ENCODE results near the gene PPP1CC.
A peak's percentile ranks its signal among the peaks of the same experiment; 100 is the strongest.
"Not testable (repeated sequence)": the region's sequence is repeated elsewhere in the genome, so short reads cannot be mapped to it uniquely, and the experiment has no call there.

PPP1CC gene

DNA sequence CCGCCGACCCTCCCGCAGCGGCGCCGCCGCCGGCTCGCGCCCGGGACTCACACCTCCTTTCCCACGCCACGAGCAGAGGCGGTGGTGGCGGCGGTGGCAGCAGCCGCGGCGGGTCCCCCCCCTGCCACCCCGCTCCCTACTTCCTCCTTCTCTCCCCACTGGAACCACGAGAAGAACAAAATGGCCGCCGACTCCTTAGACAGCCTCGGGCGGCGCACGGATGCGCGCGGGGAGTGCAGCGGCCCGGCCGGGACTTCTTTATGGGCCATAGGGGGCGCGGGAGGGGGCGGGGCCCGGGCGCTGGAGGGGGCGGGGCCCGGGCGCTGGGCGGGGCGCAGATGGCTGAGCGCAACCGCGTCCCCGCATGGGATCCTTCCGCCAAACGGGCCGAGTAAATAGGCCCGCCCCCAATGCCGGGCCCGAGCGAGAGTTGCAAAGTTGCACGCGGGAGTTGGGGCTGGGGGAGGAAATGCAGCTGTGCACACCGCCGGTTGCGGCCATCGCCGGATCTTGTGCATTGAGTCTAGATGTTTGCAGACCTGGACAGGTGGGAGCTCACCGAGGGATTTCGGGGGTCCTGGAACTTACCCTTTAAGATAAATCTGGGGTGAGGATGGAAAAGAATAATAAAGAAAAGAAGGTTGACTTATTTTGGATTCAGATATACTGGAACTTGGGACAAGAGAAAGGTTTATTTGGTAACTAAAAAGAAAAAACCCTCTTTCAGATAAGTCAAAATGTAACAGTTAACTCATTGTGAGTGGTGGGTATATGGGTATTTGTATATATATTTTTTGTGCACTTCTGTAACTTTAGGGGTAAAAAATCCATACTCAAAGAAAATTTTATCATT lies at the start of gene PPP1CC:
TSS of gene PPP1CC (minus strand) at position 174 of the 853 bp plus-strand sequence. CDS start 184 bp downstream, outside the sequence.
- DNase-seq: peak; percentile 92

DNA sequence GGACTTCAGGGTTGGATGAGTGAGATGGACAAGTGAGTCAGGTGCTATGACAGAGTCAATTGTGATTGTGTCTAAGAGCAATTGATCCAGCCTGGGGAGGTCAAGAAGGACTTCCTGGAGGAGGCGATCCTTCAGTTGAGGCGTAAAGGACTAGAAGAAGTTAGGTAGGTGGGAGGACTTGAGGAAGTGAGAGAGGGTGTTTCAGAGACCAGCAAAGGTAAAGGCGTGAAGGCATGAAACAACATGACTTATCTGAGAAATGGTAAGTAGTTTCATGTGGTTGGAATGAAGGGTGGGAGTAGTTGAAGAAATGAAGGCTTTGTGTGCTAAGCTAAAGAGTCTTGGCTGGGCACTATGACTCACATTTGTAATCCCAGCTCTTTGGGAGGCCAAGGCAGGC lies 48.9 kb upstream of the PPP1CC start:
- no peak for DNase-seq

DNA sequence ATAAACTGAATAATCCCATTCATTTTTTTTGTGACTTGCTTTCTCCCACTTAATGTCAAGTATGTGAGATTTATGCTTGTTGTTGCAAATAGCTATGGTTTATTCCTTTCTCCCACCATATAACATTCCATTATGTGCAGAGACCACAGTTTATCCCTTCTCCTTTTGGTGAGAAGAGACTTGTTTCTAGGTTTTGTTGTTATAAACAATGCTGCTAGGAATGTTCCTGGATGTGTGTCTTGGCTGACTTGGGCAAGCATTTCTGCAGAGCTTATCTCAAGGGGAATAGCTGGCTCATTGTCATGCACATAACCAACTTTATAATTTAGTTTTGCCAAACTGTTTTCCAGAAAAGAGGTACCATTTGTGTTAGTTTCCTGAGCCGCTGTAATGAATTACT lies 47.6 kb upstream of the PPP1CC start:
- DNase-seq: no peak

DNA sequence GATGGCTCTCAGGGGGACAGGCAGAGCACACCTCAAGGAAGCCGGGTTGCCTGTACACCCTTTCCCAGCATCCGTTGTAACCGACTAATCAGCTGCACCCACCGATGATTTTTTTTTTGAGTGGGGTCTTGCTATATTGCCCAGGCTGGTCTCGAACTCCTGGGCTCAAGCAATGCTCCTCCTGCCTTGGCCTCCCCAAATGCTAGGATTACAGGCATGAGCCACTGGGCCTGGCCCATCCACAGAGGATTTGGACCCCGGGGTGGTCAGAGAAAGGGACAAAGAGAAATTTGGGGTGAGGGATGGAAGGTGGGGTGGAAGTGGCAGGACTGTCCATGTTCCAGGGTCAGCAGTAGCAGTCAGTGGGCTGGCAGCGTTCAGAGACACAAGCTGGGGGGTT lies 43.3 kb upstream of the PPP1CC start:
- no peak for DNase-seq

DNA sequence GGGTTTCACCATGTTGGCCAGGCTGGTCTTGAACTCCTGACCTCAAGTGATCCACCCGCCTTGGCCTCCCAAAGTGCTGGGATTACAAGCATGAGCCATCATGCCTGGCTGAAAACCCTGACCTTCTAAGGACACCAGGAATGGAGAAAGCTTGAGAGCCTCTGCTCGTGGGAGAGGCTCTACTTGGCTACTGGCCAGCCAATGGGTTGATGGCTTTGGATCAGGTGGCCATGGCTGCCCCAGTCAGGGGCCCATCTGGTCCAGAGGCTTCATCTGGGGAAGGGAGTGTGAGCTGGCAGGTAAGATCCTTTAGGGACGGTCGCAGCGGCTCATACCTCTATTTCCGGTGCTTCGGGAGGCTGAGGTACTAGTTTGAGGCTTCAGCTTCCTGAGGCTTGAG lies 42.5 kb upstream of the PPP1CC start:
- no peak for DNase-seq

DNA sequence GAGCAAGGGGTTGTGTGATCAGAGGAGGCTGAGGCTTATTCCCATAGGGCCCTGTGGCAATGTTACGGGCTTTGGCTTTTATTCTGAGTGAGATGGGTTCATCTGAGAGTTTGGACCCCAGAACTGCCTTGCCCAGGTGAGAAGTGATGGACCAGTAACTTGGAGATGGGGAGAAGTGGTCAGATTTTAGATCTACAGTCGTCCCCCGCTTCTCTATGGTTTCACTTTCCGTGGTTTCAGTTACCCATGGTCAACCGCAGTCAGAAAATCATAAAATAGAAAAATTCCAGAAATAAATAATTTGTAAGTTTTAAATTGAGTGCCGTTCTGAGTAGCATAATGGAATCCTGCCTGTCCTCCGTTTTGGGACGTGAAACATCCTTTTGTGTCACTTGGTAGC lies 40.2 kb upstream of the PPP1CC start:
- DNase-seq: no peak

DNA sequence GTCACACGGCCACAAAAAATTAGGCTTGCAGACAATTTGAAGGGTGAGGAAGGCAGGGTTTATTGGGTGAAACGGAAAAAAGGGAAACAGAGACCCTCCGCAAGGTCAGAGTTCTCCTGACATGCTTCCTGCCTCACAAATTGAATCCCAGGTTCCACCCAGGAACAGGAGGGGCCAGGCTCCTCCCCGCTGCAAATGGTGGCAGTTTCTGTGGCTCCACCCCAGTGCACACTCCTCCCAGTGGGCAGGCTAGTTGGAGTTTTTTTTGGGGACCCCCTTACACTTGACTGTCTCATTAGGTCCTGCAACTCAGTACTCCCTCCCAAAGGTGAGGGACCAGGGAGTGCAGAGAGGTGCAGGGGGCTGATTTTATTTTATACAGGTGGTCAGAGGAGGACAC lies 39.4 kb upstream of the PPP1CC start:
- no peak for DNase-seq

DNA sequence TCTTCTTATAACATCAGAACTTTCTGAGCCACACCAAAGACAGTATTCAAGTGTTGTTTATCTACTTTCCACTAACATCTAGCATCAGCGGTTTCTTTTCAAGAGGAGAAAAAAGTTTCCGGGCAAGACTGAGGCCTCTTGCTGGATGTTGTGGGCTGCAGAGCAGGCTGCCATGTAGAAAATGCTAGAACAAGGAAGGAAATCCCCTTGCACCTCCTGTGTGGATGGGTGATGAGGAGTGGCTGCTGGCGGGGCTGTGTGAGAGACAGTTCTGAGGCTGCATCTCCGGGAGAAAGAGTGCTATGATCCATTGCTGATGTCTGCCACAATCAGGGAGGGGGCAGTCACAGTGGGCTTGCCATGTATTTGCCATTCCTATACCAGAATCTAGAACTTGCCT lies 37.8 kb upstream of the PPP1CC start:
- no peak for DNase-seq

DNA sequence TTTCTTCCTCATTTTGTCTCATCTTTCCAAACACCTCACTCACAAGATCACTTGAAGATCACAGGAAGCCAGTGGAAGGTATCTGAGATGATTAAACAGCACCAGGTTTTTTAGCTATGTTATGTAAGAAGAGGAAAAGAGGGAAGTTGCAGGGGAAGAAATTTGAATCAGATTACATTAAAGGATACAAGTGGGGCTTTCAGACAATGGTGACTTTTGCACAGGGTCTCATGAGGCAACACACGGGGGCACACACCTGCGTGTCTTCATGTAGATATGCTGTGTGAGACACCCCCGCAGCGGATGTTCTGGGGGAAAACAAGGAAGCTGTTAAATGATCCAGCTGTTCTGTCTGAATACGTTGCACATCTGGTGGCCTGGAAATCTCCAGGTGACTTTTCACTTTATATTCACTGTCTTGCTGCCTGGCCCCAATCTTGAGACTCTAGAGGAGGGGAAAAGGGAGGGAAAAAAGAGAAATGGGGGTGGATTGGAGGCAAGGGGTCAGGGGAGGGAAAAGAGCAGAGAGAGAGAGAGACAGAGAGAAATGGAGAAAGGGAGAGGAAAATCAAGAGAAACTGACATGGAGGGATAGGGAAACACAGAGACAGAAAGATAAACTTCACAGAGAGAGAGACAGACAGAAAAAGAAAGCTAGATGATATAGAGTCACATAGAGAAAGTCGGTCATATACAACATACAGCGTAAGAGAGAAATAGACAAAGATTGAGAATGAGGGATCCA lies 36.3 kb upstream of the PPP1CC start:
- no peak for DNase-seq

DNA sequence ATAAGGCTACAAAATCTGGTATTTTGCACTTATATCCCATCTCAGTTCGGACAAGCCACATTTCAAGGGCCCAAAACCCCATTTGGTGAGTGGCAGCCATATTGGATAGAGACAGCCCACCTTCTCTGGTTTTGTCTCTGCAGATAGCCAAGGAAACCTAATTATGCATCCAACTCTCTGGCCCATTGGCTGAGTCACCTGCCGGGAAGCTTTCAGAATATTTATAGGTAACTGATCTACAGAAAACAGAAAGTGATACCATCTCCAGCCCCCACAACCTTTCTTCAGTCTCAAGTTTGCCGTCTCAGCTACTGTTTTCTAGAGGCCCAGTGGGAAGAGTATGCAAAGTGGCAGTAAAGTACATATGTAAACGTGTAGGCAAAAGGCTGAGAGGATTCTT lies 33.7 kb upstream of the PPP1CC start:
- no peak for DNase-seq

DNA sequence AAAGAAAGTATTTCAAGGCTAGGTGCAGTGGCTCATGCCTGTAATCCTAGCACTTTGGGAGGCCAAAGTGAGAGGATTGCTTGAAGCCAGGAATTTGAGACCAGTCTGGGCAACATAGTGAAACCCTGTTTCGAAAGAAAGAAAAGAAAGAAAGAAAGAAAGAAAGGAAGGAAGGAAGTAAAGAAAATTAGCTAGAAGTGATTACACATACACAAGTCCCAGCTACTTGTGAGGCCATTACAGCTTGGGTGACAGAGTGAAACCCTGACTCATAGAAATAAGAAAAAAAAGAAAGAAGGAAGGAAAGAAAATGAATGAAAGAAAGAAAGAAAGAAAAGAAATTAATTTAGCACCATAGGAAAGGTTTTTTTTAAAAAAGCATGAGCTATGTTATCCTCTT lies 33.3 kb upstream of the PPP1CC start:
- no peak for DNase-seq

DNA sequence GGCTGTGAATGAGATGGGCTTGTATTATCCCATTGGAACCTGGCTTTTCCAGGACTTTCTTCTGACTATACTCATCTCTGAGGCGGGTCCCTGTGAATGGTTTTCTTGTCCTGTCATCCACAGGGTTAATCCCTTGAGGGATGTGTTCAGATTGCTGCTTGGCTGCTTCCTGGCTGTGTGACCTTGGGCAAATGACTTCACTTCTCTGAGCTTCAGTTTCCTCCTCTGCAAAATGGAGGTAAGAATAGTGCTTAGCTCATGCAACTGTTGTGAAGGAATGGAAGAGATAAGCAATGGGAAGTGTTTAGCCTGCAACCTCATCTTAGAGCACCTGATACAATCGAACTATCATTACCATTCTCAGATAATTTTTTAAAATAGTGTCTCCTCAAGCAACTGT lies 32.1 kb upstream of the PPP1CC start:
- no peak for DNase-seq

DNA sequence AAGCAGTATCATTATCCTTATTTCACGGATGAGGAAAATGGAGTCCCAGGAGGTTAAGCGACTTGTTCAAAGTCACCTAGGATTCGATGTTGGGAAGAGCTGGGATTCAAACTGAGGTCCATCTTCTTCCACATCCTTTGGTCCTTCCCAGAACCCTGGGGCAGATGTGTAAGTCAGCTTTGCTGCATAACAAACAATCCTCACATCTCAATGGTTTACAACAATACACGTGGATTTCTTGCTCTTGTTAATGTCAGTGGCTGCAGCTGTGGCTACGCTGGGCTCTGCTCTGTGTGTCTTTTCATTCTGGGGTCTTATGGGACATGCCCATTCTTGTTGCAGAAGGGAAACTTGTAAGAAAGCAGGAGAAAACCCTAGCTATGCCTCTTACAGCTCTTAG lies 26.3 kb upstream of the PPP1CC start:
- no peak for DNase-seq

DNA sequence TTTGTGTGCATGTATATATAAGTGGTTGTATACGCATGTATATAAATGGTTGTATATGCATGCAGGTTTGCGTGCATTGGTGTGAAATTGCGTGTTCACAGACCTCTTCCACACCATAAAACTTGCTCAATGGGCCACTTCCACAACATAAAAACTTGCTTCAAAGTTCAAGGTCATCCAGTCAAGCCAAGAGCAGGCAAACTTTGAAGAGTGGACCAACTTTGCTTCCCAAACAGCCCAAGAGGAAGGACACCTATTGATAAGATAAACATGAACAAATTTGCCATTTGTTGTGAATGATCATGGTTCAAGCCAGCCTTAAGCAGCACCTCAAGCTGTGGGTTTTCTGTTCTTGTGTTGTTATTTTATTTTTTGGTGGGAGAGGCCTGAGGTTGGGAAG lies 25.2 kb upstream of the PPP1CC start:
- DNase-seq: no peak

DNA sequence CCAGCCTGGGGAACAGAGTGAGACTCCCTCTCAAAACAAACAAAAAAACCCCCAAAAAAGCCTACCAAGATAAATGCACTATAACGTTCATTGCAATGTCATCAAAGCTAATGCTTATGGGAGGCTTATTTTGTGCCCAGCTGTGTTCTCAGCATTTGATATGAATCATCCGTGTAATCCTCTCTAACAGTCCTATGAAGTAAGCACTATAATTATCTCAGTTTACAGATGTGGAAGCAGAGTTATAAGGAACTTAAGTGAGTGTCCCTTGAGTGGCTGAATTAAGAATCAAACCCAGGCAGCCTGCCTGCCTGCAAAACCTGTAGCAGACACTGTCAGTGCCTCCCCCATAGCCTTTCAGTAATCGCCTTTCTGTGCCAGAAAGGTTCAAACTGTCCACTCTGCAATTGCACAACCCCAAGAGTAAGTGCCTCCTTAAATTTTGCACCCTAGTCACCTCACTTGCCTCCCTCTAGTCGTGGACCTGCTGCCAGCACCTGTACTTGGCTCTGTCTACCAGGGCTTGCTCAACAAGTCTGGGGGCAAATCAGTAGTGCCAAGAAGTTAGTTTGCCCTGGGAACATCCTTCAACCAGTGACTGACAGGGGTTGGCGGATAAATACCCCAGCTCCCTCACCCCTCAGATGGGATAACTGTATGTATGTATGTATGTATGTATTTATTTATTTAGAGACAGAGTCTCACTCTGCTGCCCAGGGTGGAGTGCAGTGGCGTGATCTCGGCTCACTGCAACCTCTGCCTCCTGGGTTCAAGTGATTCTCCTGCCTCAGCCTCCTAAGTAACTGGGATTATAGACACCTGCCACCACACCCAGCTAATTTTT lies 23.8 kb upstream of the PPP1CC start:
- no peak for DNase-seq

DNA sequence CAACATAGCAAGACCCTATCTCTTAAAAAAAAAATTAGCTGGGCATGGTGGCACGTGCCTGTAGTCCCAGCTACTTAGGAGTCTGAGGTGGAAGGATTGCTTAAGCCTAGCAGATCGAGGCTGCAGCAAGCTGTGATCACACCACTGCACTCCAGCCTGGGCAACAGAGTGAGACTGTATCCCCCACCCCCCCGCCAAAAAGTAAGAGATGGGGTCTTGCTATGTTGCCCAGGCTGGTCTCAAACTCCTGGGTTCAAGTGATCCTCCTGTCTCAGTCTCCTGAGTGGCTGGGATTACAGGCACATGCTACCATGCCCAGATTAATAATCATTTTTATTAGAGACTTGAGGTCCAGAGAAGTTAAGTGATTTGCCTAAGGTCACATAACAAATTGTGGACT lies 22.9 kb upstream of the PPP1CC start:
- DNase-seq: not testable (repeated sequence)

DNA sequence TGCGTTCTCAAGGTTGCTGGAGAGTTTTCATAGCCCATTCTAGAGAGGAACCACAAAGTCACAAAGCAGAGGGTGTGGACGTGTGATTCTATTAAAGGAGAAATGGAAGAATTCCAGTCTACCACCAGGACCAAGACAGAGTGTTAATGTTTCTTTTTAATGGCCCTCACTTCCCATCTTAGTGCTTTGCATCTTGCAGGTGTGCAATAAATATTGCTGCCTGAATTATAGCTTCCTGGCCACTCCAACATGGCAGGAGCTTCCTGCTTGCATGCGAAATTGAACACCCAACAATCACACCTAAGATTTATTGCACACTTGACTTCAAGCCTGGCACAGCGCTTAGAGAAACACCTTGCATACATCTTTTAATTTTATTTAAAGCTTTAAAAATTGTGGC lies 22.4 kb upstream of the PPP1CC start:
- peak; percentile 77 for DNase-seq

DNA sequence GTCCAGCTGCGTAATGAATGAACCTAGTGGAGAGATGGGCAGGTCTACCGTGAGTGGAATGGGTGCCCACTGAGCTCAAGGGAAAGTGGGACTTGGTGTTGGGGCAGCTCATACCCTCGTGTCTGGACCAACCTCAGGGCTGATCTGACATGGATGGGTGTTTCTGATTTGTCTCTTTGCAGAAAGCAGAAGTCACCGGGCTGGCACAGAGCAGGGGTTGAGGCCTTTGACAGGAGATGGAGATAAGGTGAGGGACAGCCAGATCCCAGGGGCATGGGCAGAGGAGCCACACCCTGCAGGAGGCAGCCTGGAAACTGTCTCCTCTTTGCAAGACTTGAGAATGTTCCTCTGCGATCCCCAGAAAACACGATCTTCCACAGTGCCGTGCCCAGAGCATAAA lies 20.9 kb upstream of the PPP1CC start:
- DNase-seq: no peak

DNA sequence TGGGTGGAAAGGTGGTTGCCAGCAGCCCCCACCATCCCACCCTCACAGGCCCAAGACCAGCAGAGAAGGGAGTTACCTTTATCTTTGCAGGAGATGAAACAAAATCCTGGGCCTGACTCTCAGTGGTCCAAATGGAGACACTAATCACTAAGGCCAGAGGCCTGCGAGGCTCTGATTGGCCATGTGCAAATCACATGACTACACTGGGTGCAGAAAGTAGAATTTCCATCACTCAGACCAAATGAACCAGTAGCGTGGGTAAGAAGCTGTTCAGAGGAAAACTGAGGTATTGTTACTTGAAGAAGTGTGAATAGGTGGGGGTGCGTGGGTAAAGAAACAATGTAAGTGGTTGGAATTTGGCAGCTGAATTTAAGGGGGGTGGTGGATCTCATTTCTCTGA lies 20.2 kb upstream of the PPP1CC start:
- no peak for DNase-seq

DNA sequence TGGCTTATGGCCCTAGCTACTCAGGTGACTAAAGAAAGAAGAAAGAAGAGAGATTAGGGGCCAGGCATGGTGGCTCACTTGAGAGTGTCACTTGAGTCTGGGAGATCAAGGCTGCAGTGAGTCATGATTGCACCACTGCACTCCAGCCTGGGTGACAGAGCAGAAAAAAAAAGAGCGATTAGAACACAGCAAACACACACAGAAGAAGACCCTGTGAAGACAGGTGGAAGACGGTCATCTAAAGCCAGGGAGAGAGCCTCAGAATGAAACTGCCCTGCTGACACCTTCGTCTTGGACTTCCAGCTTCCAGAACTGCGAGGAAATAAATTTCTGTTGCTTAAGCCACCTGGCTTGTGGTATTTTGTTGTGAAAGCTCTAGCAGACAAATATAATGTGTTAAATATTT lies 17.5 kb upstream of the PPP1CC start:
- DNase-seq: no peak

DNA sequence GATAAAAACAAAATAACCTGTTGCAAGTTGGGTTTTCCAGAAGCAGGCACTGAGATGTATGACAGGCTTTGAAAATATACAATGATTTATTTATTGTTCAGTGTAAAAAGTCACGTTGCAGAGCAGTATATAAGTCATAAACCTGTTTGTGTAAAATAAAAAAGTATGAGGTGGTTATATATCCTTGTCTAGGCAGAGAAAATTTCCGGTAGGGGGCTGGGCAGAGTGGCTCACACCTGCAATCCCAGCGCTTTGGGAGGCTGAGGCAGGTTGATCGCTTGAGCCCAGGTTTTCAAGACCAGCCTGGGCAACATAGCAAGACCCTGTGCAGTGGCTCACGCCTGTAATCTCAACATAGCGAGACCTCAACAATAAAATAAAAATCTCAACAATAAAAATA lies 16.2 kb upstream of the PPP1CC start:
- DNase-seq: no peak

DNA sequence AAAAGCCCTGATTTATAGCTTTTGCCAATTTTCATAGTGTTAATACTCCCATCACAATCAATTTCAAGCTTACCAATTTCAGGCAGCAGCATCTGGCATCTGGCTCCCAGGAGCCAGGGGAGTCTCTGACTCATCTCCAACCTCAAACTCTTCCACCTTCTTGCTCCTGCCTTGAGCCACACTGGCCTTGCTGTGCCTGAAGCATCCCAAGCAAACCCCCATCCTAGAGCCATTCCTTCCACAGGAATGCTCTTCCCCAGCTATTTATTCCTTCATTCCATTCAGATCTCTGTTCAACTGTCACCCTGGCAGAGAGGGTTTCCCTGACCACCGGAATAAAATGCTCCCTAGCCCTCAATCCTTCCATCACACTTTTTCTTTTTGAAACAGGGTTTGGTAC lies 13.9 kb upstream of the PPP1CC start:
- no peak for DNase-seq

DNA sequence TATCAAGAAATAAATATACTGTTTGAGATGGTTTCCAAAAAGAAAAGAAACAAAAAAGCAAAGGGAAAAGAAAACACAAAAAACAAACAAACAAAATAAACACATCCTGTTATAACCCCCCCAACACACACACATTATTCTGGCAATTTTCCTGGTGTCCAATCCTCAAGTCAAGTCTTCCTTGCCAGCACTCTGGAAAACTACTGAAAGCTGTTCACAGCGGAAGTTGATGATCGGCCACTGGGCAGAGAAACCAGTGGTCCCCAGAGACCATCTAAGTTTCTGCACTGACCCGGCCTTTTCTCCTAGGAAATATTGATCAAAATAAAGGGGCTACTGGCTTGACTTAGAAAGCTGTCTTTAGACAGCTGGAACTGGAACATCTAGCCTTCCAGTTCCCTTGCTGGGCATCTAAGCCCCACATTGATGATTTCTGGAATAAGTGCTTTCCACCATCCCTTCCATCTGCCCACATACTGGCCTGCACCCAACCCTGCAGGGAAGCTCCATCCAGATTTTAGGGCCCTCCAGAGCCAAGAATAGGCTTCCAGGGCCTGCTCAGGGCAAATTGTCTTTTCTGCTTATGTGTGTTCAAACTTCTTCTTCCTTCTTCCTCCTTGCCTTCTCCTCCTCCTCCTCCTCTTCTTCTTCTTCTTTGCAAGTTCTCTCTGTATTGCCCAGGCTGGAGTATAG lies 11.6 kb upstream of the PPP1CC start:
- DNase-seq: no peak
